ENCODE results near the gene PRDM16. TPM values are rescaled to one million over a fixed set of nuclear protein-coding genes. Genes with fewer than 3 reads are reported as not detected.

The PRDM16 gene
- total RNA-seq, 1 experiment from 2014 or later: 1.6 TPM

DNA sequence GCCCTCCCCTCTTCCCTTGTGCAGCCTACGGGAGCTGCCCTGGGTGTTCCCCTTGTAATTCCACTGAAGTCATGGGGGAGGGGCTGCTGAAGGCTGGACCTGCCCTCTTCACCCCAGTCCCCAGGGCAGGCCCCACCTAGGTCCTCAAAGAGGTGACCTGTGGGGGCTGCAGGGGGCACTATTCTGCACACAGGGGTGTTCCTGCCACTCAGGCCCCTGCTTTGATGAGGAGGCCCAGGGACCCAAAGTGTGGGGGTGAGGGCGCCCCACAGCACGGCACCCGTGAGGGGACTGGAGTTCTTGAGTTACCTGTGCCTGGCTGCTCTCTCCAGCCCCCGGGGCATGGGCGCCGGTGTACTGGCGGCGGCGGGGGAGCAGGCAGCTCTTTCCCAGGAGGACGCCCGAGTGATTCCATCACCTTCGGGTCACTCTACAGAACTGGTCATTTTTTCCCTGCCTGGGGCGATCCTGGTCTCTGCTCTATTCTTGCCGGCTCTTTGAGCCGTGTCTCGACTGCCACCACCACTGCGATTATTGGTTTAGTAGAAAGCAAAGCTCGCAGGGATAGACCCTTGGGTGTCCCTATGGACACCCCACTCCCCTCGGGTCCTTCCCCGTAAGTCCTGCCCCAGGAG is 6.9 kb upstream of the PRDM16 start:
- DNase-seq (ENCODE audit: low spot score) (no peak), ATAC-seq (peak; percentile 17)
- ChIA-PET POLR2A (no interaction called here), CTCF (interaction anchor here (0.7 to 2.8 kb wide), 9 partner anchors 11 to 363 kb away, joined by 3 to 12 read pairs (median 6); no protein-coding TSS in a partner anchor)
- Mint-ChIP-seq H3K27me3 (ENCODE audit: low read depth) (peaks cover 93% of the 10 kb centered on the region), H3K4me1 (peaks cover 7% of the 10 kb centered on the region; the same call in 1 of the 2 replicates), H3K9me3 (0 out of 2 replicates have a peak, but pooled peaks cover 5% of the 10 kb centered on the region), H3K4me3 (peak overlapping the region; percentile 54), H3K27ac (no peak overlapping the region), H3K36me3 (no peaks in the 10 kb centered on the region)
- TF ChIP-seq RORB (CRISPR knock-in tag; IDR thresholded peaks at IDR 0.05) (no peak), CREB1 (CRISPR knock-in tag; IDR thresholded peaks at IDR 0.05) (no peak), ZNF396 (CRISPR knock-in tag; IDR thresholded peaks at IDR 0.05; ENCODE audit: borderline replicate concordance) (no peak), GABPB1 (CRISPR knock-in tag; IDR thresholded peaks at IDR 0.05) (no peak), ZNF138 (CRISPR knock-in tag; conservative IDR thresholded peaks at IDR 0.05) (no peak), GRHL2 (CRISPR knock-in tag; IDR thresholded peaks at IDR 0.05; ENCODE audit: insufficient replicate concordance, severe bottlenecking) (no peak), GTF2I (CRISPR knock-in tag; conservative IDR thresholded peaks at IDR 0.05) (no peak), TEAD1 (CRISPR knock-in tag; IDR thresholded peaks at IDR 0.05) (no peak), ZNF263 (CRISPR knock-in tag; IDR thresholded peaks at IDR 0.05; ENCODE audit: low read depth) (no peak), NR1H2 (CRISPR knock-in tag; IDR thresholded peaks at IDR 0.05) (no peak), MXD4 (CRISPR knock-in tag; IDR thresholded peaks at IDR 0.05; ENCODE audit: borderline replicate concordance) (no peak), NR2C2 (CRISPR knock-in tag; IDR thresholded peaks at IDR 0.05) (no peak), JUN (CRISPR knock-in tag; IDR thresholded peaks at IDR 0.05) (no peak), CBFB (CRISPR knock-in tag; IDR thresholded peaks at IDR 0.05; ENCODE audit: low read depth) (no peak), ZBTB21 (CRISPR knock-in tag; IDR thresholded peaks at IDR 0.05; ENCODE audit: borderline replicate concordance) (no peak)
- TF ChIP-seq, protein P1, sequence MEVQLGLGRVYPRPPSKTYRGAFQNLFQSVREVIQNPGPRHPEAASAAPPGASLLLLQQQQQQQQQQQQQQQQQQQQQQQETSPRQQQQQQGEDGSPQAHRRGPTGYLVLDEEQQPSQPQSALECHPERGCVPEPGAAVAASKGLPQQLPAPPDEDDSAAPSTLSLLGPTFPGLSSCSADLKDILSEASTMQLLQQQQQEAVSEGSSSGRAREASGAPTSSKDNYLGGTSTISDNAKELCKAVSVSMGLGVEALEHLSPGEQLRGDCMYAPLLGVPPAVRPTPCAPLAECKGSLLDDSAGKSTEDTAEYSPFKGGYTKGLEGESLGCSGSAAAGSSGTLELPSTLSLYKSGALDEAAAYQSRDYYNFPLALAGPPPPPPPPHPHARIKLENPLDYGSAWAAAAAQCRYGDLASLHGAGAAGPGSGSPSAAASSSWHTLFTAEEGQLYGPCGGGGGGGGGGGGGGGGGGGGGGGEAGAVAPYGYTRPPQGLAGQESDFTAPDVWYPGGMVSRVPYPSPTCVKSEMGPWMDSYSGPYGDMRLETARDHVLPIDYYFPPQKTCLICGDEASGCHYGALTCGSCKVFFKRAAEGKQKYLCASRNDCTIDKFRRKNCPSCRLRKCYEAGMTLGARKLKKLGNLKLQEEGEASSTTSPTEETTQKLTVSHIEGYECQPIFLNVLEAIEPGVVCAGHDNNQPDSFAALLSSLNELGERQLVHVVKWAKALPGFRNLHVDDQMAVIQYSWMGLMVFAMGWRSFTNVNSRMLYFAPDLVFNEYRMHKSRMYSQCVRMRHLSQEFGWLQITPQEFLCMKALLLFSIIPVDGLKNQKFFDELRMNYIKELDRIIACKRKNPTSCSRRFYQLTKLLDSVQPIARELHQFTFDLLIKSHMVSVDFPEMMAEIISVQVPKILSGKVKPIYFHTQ (CRISPR knock-in tag; IDR thresholded peaks at IDR 0.05): no peak
- TF ChIP-seq, protein P2, sequence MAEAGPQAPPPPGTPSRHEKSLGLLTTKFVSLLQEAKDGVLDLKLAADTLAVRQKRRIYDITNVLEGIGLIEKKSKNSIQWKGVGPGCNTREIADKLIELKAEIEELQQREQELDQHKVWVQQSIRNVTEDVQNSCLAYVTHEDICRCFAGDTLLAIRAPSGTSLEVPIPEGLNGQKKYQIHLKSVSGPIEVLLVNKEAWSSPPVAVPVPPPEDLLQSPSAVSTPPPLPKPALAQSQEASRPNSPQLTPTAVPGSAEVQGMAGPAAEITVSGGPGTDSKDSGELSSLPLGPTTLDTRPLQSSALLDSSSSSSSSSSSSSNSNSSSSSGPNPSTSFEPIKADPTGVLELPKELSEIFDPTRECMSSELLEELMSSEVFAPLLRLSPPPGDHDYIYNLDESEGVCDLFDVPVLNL (CRISPR knock-in tag; IDR thresholded peaks at IDR 0.05; ENCODE audit: borderline replicate concordance, low read depth): no peak
- TF ChIP-seq, protein P3, sequence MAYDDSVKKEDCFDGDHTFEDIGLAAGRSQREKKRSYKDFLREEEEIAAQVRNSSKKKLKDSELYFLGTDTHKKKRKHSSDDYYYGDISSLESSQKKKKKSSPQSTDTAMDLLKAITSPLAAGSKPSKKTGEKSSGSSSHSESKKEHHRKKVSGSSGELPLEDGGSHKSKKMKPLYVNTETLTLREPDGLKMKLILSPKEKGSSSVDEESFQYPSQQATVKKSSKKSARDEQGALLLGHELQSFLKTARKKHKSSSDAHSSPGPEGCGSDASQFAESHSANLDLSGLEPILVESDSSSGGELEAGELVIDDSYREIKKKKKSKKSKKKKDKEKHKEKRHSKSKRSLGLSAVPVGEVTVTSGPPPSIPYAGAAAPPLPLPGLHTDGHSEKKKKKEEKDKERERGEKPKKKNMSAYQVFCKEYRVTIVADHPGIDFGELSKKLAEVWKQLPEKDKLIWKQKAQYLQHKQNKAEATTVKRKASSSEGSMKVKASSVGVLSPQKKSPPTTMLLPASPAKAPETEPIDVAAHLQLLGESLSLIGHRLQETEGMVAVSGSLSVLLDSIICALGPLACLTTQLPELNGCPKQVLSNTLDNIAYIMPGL (CRISPR knock-in tag; IDR thresholded peaks at IDR 0.05): no peak
- TF ChIP-seq, protein P4, sequence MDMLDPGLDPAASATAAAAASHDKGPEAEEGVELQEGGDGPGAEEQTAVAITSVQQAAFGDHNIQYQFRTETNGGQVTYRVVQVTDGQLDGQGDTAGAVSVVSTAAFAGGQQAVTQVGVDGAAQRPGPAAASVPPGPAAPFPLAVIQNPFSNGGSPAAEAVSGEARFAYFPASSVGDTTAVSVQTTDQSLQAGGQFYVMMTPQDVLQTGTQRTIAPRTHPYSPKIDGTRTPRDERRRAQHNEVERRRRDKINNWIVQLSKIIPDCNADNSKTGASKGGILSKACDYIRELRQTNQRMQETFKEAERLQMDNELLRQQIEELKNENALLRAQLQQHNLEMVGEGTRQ (CRISPR knock-in tag; IDR thresholded peaks at IDR 0.05): no peak
